ENCODE results near the gene SCN5A.

- TF ChIP-seq CTCF (IDR thresholded peaks at IDR 0.05 in 8 of 11, conservative IDR thresholded peaks at IDR 0.05 in 3 of 11) (no peak), POLR2A (IDR thresholded peaks at IDR 0.05) (no peak)
These were observed 117.0 kb downstream of the SCN5A start for GRCh38 chr3:38532529-38532928.
